Smooth muscle cell (in vitro differentiated cells): ENCODE measurements around the gene IGFBP6. TPM values are rescaled to one million over a fixed set of nuclear protein-coding genes. Genes with fewer than 3 reads are reported as not detected.

ENCODE experiments used
- DNase-seq: peaks from one replicate; lab custom pipeline; 2025; ENCODE audit not compliant: unreplicated experiment; lab: John Stamatoyannopoulos, UW
- H2AFZ ChIP-seq: fragments of 200-600 bp; sonication (generic); 2 replicates; pipeline ENCODE4 v1.6.0; 2016; ENCODE audit warnings: antibody characterized with exemption, low read depth, mild to moderate bottlenecking
- H3F3A ChIP-seq: fragments of 200-600 bp; sonication (generic); 2 replicates; pipeline ENCODE4 v1.6.0; 2017; ENCODE audit warnings: antibody characterized with exemption, low read depth
- H3K27ac ChIP-seq: fragments of 200-600 bp; sonication (generic); 2 replicates; pipeline ENCODE4 v1.5.1; 2016; ENCODE audit warnings: low read depth, mild to moderate bottlenecking
- H3K27me3 ChIP-seq: fragments of 200-600 bp; sonication (generic); 2 replicates; pipeline ENCODE4 v1.6.1; 2016; ENCODE audit warnings: low read depth, mild to moderate bottlenecking
- H3K36me3 ChIP-seq: fragments of 200-600 bp; sonication (generic); 2 replicates; pipeline ENCODE4 v1.5.1; 2016; ENCODE audit warnings: low read depth
- H3K4me1 ChIP-seq: fragments of 200-600 bp; sonication (generic); 2 replicates; pipeline ENCODE4 v1.5.1; 2016; ENCODE audit warnings: low read depth
- H3K4me2 ChIP-seq: fragments of 200-600 bp; sonication (generic); 2 replicates; pipeline ENCODE4 v1.6.0; 2016; ENCODE audit warnings: mild to moderate bottlenecking
- H3K4me3 ChIP-seq: fragments of 200-600 bp; sonication (generic); 2 replicates; pipeline ENCODE4 v1.5.1; 2016; ENCODE audit warnings: mild to moderate bottlenecking
- H3K79me2 ChIP-seq: fragments of 200-600 bp; sonication (generic); 2 replicates; pipeline ENCODE4 v1.6.0; 2016; ENCODE audit warnings: low read depth, mild to moderate bottlenecking
- H3K9ac ChIP-seq: fragments of 200-600 bp; sonication (generic); 2 replicates; pipeline ENCODE4 v1.6.0; 2016; ENCODE audit warnings: low read depth
- H3K9me3 ChIP-seq: fragments of 200-600 bp; sonication (generic); replicated peaks from 2 replicates; pipeline ENCODE4 v1.5.1; 2016; ENCODE audit warnings: low read depth
- H4K20me1 ChIP-seq: fragments of 200-600 bp; sonication (generic); 2 replicates; pipeline ENCODE4 v1.6.0; 2016; ENCODE audit warnings: low read depth
- WGBS: methylation state at CpG from one replicate; pipeline ENCODE4 v1.1.7; 2016; ENCODE audit warnings: low lambda C conversion rate; 5-methylcytosine and 5-hydroxymethylcytosine counted together
- polyA plus RNA-seq: library from polyadenylated mRNA; unstranded; fragments of >200 nt; fragmentation: Nextera tagmentation; extraction: Ambion mirVana; gene quantifications from 2 replicates; pipeline ENCODE4 v1.2.1, GENCODE V29; 2016
- total RNA-seq: library from RNA; depleted of rRNA; stranded (reverse); fragments of >200 nt; gene quantifications from 2 replicates; pipeline ENCODE4 v1.2.3, GENCODE V29; 2014
- TF ChIP-seq, protein P1 (sequence below): fragments of 200-600 bp; sonication (generic); IDR thresholded peaks from 2 replicates; pipeline ENCODE4 v1.5.1; 2017; ENCODE audit warnings: borderline replicate concordance, mild to moderate bottlenecking, antibody characterized with exemption; ENCODE audit not compliant: insufficient read depth, poor library complexity, severe bottlenecking

IGFBP6 gene
- total and polyA plus RNA-seq, 2 experiments from 2014 or later, result 22.6 to 94.4 TPM

GRCh38 chr12:53098354-53098981 is 1.0 kb downstream of the IGFBP6 start:
- Histone ChIP-seq H3K36me3 (no peaks in the 10 kb centered on the region), H3F3A (peaks cover 17% of the 10 kb centered on the region)

DNA sequence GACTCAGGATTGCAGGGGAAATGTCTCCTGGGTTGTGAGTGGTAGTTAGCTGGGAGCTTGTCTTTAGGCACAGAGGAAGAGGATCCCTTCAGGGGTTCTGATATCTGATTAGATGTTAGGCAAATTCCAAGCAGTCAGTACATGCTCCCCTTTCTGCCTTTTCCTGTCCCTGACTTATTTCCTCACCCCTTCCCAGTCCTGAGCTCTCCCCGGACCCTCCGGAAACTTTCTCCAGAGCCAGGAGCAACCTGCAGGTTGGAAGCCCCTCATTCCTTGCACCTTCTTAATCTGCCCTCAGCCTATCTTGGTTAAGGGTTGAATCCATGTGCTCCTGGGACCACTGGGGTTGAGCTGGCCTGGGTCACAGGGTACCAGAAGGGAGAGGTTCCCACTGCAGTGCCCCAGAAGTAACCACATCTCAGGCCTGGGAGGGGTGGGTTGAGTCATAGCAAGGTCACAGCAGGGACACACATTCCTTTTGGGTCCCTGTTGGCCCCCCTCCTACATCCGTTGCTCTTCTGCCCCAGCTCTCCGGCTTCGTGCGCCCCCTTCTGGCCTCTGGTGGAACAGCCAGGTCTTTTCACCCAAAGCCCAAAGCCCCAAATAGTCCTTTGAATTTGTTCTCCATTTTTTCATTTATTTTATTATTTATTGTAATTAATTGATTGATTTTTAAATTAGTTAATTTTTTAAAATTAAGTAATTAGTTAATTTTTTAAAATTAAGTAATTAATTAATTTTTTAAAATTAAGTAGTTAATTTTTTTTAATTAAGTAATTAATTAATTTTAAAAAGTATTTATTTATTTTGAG is 1.8 kb downstream of the IGFBP6 start:
- Histone ChIP-seq H3K9me3 (no peaks in the 10 kb centered on the region), H3K4me3 (no peak overlapping the region), H2AFZ (no peak overlapping the region), H3K36me3 (no peaks in the 10 kb centered on the region), H3K4me2 (peak overlapping the region; percentile 97), H3K9ac (no peak overlapping the region), H3K27ac (peak overlapping the region; percentile 28), H3K4me1 (peaks cover 31% of the 10 kb centered on the region), H3K27me3 (no peaks in the 10 kb centered on the region), H4K20me1 (no peaks in the 10 kb centered on the region), H3F3A (peaks cover 17% of the 10 kb centered on the region), H3K79me2 (no peaks in the 10 kb centered on the region)
- TF ChIP-seq, protein P1, sequence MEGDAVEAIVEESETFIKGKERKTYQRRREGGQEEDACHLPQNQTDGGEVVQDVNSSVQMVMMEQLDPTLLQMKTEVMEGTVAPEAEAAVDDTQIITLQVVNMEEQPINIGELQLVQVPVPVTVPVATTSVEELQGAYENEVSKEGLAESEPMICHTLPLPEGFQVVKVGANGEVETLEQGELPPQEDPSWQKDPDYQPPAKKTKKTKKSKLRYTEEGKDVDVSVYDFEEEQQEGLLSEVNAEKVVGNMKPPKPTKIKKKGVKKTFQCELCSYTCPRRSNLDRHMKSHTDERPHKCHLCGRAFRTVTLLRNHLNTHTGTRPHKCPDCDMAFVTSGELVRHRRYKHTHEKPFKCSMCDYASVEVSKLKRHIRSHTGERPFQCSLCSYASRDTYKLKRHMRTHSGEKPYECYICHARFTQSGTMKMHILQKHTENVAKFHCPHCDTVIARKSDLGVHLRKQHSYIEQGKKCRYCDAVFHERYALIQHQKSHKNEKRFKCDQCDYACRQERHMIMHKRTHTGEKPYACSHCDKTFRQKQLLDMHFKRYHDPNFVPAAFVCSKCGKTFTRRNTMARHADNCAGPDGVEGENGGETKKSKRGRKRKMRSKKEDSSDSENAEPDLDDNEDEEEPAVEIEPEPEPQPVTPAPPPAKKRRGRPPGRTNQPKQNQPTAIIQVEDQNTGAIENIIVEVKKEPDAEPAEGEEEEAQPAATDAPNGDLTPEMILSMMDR, result peak; percentile 98
- WGBS, result 19% methylated on average over 6 of the region's 6 CpGs
- DNase-seq, result peak; percentile 75

More at GRCh38 chr12:53098354-53098981, 1.0 kb downstream of the IGFBP6 start:
- no peak for DNase-seq
- peak overlapping the region; percentile 95 for H2AFZ ChIP-seq
- WGBS, result 24% methylated on average over 13 of the region's 13 CpGs
- no peaks in the 10 kb centered on the region for H3K27me3 ChIP-seq
- TF ChIP-seq, protein P1, result no peak
- no peaks in the 10 kb centered on the region for H3K9me3 ChIP-seq
- H3K4me3 ChIP-seq, result peak overlapping the region; percentile 61
- no peaks in the 10 kb centered on the region for H3K79me2 ChIP-seq
- H3K4me1 ChIP-seq, result peaks cover 31% of the 10 kb centered on the region
- no peak overlapping the region for H3K9ac ChIP-seq
- no peaks in the 10 kb centered on the region for H4K20me1 ChIP-seq
- H3K27ac ChIP-seq, result peak overlapping the region; percentile 28
- H3K4me2 ChIP-seq, result peak overlapping the region; percentile 97

GRCh38 chr12:53100466-53101151 is 3.1 kb downstream of the IGFBP6 start:
- H3K4me3 ChIP-seq, result no peak overlapping the region
- no peak overlapping the region for H3K9ac ChIP-seq
- peaks cover 17% of the 10 kb centered on the region for H3F3A ChIP-seq
- H4K20me1 ChIP-seq, result no peaks in the 10 kb centered on the region
- H3K27ac ChIP-seq, result no peak overlapping the region
- WGBS, result 81% methylated on average over 13 of the region's 13 CpGs
- H3K4me1 ChIP-seq, result peaks cover 31% of the 10 kb centered on the region
- H3K36me3 ChIP-seq, result no peaks in the 10 kb centered on the region
- H3K27me3 ChIP-seq, result no peaks in the 10 kb centered on the region
- no peak overlapping the region for H3K4me2 ChIP-seq
- no peaks in the 10 kb centered on the region for H3K9me3 ChIP-seq
- no peak overlapping the region for H2AFZ ChIP-seq
- TF ChIP-seq, protein P1, result no peak
- no peak for DNase-seq
- H3K79me2 ChIP-seq, result no peaks in the 10 kb centered on the region
